Tibial nerve (tissue), 3 donors: ENCODE measurements around the gene FLVCR2.

Source experiments
- POLR2A ChIP-seq, 2 donors: fragments of 450-650 bp; IDR thresholded peaks; one replicate each; pipeline ENCODE4 v1.6.1; 2017; ENCODE audit warnings: antibody characterized with exemption in 2 of 2, mild to moderate bottlenecking in 2 of 2, moderate library complexity in 2 of 2
- TF ChIP-seq, protein P1 (sequence below), 5 experiments: fragments of 200-600 bp in 3 of 5; fragments of 450-650 bp in 2 of 5; sonication (generic) in 3 of 5; IDR thresholded peaks; one replicate each; pipeline ENCODE4 v1.5.1; 2016 to 2019; ENCODE audit warnings: antibody characterized with exemption in 5 of 5, mild to moderate bottlenecking in 3 of 5, moderate library complexity in 2 of 5

DNA sequence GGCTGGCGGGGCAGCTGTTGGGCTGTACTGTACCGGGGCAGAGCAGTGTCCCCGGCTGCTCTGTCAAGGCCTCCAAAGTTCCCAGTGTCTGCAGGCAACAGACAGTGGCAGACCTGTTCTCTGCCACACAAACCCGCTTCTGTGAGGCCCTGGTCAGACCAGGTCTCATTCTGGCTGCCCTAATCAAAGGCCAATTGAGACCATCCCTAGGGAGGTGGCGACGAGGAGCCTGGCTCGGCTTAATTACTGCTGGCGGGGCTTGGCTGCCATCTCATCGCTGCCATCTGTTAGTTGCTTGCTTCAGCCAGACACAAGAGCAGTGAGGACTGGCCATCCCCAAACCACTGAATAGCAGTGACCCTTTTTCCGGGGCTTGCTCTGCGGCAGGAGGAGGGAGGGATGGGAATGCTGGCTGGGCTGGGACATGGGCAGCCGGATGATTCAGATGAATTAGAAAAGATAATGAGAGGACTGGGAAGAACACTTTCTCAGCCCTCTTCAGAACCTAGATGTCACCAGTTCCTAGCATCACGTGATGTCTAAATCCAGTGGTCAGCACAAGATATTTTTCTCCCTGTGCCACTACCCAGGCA lies 57.8 kb downstream of the FLVCR2 start:
- TF ChIP-seq, protein P1, sequence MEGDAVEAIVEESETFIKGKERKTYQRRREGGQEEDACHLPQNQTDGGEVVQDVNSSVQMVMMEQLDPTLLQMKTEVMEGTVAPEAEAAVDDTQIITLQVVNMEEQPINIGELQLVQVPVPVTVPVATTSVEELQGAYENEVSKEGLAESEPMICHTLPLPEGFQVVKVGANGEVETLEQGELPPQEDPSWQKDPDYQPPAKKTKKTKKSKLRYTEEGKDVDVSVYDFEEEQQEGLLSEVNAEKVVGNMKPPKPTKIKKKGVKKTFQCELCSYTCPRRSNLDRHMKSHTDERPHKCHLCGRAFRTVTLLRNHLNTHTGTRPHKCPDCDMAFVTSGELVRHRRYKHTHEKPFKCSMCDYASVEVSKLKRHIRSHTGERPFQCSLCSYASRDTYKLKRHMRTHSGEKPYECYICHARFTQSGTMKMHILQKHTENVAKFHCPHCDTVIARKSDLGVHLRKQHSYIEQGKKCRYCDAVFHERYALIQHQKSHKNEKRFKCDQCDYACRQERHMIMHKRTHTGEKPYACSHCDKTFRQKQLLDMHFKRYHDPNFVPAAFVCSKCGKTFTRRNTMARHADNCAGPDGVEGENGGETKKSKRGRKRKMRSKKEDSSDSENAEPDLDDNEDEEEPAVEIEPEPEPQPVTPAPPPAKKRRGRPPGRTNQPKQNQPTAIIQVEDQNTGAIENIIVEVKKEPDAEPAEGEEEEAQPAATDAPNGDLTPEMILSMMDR (IDR thresholded peaks at IDR 0.05), result no peak
- no peak for TF ChIP-seq POLR2A (IDR thresholded peaks at IDR 0.05)
